Activated CD8-positive, alpha-beta memory T cell treated with anti-CD3 and anti-CD28 coated beads for 48 hours (primary cell): Measurements from ENCODE around the gene RHBG.

Source experiments
- DNase-seq, 3 experiments: peaks; one replicate each; pipeline ENCODE4 v3.0.0-alpha.2; 2020; ENCODE audit warnings: low read depth in 2 of 3, low spot score in 2 of 3

The RHBG gene

DNA sequence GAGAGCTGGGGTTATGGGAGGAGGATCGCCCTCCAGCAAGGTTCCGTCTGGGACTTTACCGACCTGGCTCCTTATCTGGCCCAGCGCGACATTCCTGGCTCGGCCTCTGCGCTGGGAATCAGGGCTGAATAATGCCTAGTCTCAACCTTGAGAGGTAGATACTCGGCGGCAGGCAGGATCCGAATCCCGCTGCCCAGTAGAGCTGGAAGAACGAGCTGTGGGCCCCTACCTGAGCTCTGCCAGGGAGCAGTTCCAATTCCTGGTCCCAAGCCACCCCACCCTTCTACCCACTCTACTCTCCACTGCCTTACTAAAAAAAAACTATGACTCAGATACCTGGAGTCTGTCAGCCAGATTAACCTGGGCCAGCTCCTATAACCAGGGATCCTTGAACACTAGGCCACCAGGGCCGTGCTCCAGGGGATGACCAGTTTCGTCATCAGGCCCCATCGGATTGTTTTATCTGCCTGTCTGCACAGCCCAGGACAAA is 53.6 kb downstream of the RHBG start:
- no peak for DNase-seq

DNA sequence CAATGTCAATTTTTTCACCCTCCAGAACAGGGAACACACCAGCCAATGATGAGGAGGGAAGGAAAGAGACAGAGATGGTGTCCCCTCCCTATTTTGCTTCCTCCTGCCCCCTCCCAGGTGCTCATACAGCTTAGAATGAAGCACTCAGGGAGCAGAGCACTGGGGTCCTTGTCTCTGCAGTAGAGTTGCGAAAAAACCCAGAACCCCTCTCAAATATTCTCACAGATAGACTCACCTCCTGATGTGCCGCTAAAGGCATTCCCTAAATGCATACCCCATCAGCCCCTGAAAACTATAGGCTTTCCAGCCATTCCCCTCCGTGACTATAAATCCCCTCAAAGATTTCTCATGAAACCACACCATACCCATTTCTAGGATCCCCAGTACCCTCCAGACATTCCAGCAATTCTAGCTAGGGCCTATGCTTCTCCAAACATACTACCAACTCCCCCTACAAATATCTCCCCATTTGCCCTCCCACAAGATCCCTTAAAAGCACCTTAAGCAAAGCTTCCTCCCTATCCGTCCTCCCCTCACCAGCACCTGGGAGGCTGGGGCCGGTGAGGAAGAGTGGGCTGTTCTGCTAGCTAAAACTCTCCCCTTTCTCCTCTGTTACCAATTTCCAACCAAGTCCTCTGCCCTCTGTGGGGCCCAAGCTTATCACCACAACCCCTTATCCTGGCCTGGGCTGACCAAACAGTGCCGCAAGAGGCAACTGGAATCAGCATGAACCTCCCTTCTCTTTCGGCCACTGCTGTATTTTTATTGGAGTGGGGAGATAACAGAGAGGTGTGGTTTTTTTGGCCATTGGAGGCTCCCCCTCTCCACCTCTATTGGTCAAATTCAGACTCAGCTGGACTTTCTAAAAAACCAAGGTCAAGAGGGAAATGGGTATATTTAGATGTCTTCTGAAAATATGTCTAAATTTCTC is 54.7 kb downstream of the RHBG start:
- no peak for DNase-seq

DNA sequence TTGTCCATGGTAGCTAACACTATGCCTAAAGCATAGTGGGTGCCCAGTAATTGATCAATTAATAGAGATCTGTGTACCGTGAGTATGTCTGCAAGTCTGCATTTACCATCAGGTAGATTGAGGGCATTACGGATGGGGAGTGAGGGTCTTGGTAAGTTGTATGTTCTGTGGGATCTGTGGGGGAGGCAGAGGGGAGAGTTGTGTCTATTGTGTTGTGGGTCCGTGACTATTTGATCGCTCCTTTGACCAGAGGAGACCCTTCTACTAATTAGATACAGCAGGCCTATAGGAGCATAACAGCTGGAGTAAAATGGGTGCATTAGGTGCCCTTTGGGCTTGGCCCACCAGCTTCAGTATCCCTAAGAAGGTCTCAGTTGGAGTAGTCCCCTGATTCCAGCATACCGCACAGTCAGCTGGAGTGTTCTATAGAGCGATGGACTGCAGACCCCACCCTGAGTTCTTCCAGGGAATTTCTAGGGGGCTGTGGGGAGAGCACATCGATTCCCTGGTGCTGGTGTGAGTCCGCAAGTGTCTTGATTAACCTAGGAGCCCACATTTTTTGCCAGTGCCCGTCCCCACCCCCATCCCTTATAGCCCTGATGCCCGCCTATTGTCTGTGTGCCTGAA is 55.9 kb downstream of the RHBG start:
- no peak for DNase-seq

DNA sequence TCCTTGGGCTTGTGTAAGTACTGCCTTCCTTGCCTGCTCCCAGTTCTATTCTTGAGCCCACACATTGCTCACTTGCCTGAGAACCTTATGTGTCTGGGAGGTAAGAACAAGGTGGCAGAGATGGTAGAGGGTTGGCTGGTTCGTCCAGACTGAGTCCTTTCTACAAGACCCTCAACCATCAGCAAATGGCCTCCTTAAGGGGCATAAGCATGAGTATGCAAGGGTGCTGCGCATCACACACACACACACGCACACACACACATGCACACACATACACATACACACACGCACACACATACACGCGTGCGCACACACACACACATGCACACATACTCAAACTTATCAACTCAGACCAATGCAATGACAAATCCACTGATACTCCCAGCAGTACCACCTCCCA is 56.9 kb downstream of the RHBG start:
- DNase-seq: no peak

DNA sequence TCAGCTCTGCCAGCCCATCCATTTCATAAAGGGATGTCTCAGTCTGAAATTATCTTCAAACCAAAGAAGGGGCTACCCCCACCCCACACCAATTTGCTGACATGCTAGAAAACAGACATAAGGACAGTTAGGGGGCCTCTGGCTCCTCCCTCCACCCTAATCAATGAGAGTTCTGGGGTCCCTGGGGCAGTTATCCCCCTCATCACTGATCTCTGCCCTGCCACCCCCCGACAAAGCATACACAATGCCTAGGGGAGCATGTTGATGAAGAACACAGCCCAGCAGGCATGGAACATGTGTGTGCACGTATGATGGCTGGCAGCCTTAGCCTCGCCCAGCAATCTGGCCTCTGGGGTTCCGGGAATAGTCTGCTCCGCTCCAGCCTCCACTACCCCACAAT is 58.9 kb downstream of the RHBG start:
- no peak for DNase-seq

DNA sequence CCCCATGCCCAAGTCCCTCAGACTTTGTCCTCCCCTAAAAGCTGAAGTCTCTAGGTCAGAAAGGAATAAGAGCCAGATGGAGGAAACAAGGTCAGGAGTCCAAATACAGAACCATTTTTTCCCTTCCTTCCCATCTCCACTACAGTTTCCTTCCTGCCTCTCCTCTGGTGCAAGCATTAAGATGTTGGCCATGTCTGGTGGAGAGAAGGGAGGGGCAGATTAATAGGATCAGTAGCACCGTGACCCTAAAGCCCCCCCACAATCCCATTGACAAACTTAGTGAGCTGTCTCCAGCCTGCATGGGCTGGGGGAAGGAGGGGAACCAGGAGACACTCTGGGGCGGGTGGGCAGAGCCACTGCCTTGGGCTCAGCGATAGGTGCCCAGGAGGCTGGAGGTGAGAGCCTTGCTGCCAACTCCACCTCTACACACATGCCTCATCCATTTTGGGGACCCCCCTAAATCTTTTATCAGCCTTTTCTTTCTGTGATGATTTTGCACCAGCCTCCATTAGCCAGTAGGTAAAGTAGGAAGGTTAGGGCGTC is 59.8 kb downstream of the RHBG start:
- no peak for DNase-seq

DNA sequence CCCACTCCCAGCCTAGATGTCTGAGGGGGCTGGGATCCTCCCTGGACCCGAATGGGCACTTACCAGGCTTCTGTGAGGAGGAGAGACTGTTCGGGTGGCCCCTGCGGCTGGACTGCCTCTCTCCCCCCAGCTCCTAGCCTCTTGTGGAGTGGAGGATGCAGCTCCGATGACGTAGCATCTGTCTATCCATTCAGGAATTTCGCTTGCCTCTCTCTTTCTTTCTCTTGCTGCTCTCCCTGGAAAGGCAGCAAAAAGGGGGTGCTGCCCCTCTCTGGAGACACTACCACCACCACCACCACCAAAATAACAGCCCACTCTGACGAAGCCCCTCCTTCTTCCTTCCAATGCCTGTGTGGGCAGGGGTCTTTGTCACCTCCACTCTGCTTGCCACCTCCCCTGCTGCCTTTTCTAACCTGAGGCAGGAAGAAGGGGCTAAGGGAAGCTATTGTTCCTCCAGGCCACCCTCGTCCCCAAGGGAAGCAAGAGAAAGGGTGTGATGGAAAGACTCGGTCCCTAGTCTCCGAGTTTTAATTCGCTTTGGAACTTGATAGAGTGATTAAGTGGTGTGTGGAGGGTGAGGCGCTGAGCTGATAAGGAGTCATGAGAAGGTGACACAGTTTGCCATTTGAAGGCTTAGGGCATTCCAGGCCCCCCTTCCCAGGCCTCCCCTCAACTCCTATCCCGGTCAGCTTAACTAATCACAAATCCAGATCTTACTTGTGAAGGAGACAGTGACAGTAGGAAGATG is 60.5 kb downstream of the RHBG start:
- no peak for DNase-seq

DNA sequence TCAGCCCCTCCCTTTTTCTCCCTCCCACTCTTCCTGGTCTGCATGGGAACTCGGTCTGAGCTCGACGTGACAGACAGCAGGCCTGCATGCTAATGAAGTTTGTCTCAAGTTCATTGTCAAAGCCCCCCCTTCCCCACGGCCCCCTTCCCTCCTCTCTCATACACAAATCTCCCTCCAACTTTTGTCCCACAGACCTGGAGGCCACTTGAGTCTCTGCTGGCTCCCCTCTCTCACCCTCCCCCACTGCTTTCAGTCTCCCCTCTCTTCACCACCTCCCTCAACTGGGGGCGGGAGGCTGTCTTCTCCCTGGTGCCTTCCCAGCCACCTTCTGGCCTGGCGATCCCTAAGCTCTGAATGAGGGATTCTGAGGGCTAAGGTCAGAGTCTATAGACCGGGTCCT is 61.3 kb downstream of the RHBG start:
- DNase-seq: no peak

DNA sequence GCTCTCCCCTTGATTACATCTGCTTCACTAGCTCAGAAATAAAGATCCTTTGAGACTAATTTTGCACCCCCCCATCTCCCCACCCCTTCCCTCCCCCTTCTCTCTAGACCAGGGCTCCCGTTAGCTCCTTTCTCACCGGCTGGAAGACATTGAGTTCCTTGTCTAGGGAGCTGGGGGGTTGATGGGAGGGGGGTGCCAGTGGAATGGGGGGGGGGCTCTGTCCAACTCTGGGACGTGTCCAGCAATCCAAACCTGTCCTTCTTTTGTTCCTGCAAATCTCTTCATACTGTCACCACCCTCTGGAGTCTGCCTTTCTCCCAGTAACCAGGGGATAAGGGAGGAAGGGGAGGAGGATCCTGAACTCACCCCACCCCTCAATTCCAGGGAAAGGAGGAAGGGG is 61.9 kb downstream of the RHBG start:
- no peak for DNase-seq

DNA sequence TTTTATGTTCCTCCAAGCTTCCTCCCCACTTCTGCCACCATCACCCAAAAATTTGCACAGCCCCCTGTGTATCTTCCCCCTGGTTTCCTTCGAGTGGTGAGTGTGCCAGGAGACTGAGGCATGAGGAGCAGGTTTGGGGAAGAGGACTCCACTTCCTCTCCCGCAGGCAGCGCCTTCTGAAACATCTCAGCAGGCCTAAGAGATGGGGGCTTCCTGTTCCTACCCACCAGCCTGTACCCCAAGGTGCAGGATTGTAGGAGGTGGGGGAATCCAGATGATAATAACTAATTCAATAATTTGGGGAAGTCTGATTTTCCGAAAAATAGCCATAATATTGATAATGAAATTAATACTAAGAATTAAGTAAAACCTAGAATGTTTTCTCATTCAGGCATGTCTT is 62.4 kb downstream of the RHBG start:
- no peak for DNase-seq

DNA sequence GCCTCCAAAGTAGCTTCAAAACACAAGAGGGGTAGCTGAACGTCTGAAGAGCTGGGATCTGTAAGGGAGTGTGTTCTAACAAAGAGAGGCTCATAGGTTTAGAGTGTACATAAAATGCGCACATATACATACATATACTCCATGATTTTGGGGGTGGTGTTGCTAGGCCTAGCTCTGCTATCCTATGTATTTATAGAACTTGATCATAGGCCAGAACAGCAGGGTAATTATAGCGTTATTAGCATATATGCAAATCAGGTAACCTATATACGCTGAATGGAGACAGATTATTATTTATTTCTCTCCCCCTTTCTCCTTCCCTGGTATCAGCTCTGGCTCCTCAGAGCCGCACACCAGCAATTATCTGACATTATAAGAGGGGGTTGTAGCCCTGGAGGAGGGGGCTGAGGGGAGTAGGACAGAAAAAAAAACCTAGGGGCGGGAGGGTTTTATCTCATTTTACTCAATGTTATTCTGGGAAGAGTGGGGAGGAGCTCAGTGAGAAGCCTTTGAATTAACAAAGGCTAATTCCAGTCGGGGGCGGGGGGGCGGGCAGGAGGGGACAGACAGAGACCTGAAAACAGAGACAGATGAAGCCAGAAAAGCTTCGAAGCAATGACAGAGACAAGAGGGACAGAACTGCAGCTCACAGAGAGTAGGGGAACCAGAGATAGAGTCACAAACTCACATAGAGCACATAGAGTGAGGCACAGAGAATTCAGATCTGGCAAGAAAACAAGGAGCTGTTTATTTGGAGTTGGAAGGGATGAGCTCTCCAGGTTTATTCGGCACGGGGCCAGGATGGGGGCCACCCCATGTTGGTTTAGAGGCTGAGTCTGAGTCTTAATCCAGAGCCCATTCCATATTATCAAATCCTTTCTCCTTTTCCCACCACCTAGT is 63.0 kb downstream of the RHBG start:
- no peak for DNase-seq

DNA sequence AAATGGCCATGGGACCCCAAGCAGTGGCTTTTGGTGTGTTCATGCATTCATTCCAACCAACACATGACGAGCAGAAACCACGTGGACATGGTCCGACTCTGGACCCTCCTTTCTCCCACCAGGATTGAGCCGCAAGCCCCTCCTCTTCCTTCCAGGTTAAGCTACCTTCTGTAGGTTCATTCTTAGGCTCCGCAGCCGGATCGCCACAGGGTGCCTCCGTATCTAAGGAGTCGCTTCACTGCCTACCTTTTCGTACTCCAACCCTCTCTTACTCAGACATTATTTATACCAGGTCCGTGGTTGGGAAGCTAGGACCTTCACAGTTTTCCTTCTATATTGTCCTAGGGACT is 63.6 kb downstream of the RHBG start:
- DNase-seq: no peak

DNA sequence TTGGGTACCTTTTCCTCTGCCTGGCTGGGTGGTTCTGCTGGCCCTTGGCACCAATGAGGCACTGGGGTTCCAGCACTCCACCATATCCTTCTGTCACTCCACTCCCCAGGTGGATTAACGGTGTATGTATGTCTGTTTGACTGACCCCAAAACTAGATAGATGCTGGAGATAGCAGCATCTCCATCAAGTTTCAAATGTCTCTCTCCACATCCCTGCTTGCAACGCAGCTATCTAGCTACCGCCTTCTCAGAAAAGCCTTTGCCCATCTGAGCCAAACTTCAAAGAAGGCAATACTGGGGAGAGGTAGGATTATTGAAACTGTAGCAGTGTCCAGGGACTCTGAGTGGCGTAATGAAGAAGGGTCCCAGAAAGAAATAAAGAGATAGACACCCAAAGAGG is 64.0 kb downstream of the RHBG start:
- no peak for DNase-seq

DNA sequence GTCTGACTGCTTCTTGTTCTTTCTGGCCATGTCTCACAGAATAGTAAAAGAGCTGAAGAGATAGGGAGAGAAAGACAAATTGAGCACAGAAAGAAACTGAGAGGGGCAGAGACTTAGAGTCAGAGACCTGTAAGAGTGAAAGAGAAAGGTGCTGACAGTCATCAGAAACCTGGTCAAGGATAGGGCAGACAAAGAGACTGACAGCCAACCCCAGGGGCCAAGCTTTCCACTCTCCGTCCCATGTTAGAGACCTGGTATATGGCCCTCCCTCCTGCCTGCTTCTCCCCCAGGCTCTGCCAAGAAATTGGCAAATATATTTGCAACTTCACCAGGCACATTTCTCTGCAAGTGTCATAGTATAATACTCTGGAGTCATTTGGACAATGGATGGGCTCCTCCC is 64.6 kb downstream of the RHBG start:
- DNase-seq: no peak
